Retina (tissue), 1 donor: ENCODE data around the gene EIF3B.
"Not testable (repeated sequence)": the region's sequence is repeated elsewhere in the genome, so short reads cannot be mapped to it uniquely, and the experiment has no call there.

Experiments
- DNase-seq: peaks from one replicate; pipeline ENCODE4 v3.0.0-alpha.2; 2016

EIF3B gene

GRCh38 chr7:2403718-2404648, 49.4 kb downstream of the EIF3B start:
- peak; percentile 74 for DNase-seq

- no peak for DNase-seq
Observed at GRCh38 chr7:2404714-2405119, 50.1 kb downstream of the EIF3B start.

- no peak for DNase-seq
Observed at GRCh38 chr7:2405201-2405600, 50.6 kb downstream of the EIF3B start.

GRCh38 chr7:2405601-2406345, 51.1 kb downstream of the EIF3B start:
- no peak for DNase-seq

- no peak for DNase-seq
Observed at GRCh38 chr7:2409745-2410414, 55.3 kb downstream of the EIF3B start.

- no peak for DNase-seq
Observed at GRCh38 chr7:2411049-2411448, 56.4 kb downstream of the EIF3B start.

GRCh38 chr7:2411815-2412586, 57.4 kb downstream of the EIF3B start:
- DNase-seq, result no peak

GRCh38 chr7:2412587-2413201, 58.1 kb downstream of the EIF3B start:
- no peak for DNase-seq

GRCh38 chr7:2416063-2416462, 61.4 kb downstream of the EIF3B start:
- DNase-seq, result no peak

GRCh38 chr7:2416650-2417049, 62.0 kb downstream of the EIF3B start:
- no peak for DNase-seq

- DNase-seq, result not testable (repeated sequence)
Observed at GRCh38 chr7:2417178-2417577, 62.6 kb downstream of the EIF3B start.

GRCh38 chr7:2417981-2418481, 63.4 kb downstream of the EIF3B start:
- no peak for DNase-seq

- no peak for DNase-seq
Observed at GRCh38 chr7:2420216-2420933, 65.7 kb downstream of the EIF3B start.

- no peak for DNase-seq
Observed at GRCh38 chr7:2421943-2422310, 67.3 kb downstream of the EIF3B start.

- no peak for DNase-seq
Observed at GRCh38 chr7:2425749-2426148, 71.1 kb downstream of the EIF3B start.
